HepG2 (cell line): ENCODE results near the gene RAB1B. TPM values are rescaled to one million over a fixed set of nuclear protein-coding genes. Genes with fewer than 3 reads are reported as not detected.

ENCODE experiments used
- FOXM1 ChIP-seq: sonication (generic); formaldehyde crosslinking; IDR thresholded peaks from 2 replicates; pipeline ENCODE4 v1.5.0; 2020; ENCODE audit warnings: missing genetic modification reagents
- FOXO1 ChIP-seq: sonication (generic); formaldehyde crosslinking; IDR thresholded peaks from 2 replicates; pipeline ENCODE4 v1.4.0; 2020; ENCODE audit warnings: missing genetic modification reagents
- HDAC6 ChIP-seq: fragments of 200-600 bp; sonication (generic); IDR thresholded peaks from 2 replicates; pipeline ENCODE4 v1.7.0; 2017; ENCODE audit warnings: mild to moderate bottlenecking, antibody characterized with exemption, low read length, low read depth
- MTF2 ChIP-seq: sonication (generic); formaldehyde crosslinking; IDR thresholded peaks from 2 replicates; pipeline ENCODE4 v1.5.0; 2020; ENCODE audit warnings: missing genetic modification reagents, borderline replicate concordance
- NCOA5 ChIP-seq: sonication (generic); formaldehyde crosslinking; IDR thresholded peaks from 2 replicates; pipeline ENCODE4 v1.4.0; 2020; ENCODE audit warnings: missing genetic modification reagents
- NRL ChIP-seq: sonication (generic); formaldehyde crosslinking; IDR thresholded peaks from 2 replicates; pipeline ENCODE4 v1.5.0; 2020; ENCODE audit warnings: missing genetic modification reagents, mild to moderate bottlenecking, moderate library complexity, borderline replicate concordance
- PCBP1 ChIP-seq: fragments of 200-400 bp; formaldehyde crosslinking; IDR thresholded peaks from 2 replicates; pipeline ENCODE4 v1.6.1; 2017; ENCODE audit warnings: mild to moderate bottlenecking, low read depth, low read length, borderline replicate concordance
- PTBP1 ChIP-seq: fragments of 200-400 bp; formaldehyde crosslinking; IDR thresholded peaks from 2 replicates; pipeline ENCODE4 v1.6.1; 2018; ENCODE audit warnings: low read length, low read depth; ENCODE audit not compliant: poor library complexity, severe bottlenecking
- TBX3 ChIP-seq: fragments of 450-650 bp; IDR thresholded peaks from 2 replicates; pipeline ENCODE4 v1.6.1; 2017; ENCODE audit warnings: antibody characterized with exemption, mild to moderate bottlenecking, inconsistent platforms, borderline replicate concordance
- XBP1 ChIP-seq: sonication (generic); formaldehyde crosslinking; IDR thresholded peaks from 2 replicates; pipeline ENCODE4 v1.5.0; 2020; ENCODE audit warnings: missing genetic modification reagents
- ZFX ChIP-seq: sonication (generic); formaldehyde crosslinking; IDR thresholded peaks from 2 replicates; pipeline ENCODE4 v1.4.0; 2020; ENCODE audit warnings: mild to moderate bottlenecking, low read depth, missing genetic modification reagents, moderate library complexity
- ZNF253 ChIP-seq: sonication (generic); formaldehyde crosslinking; IDR thresholded peaks from 2 replicates; pipeline ENCODE4 v1.8.0; 2022; ENCODE audit warnings: mild to moderate bottlenecking, missing genetic modification reagents, borderline replicate concordance
- ZNF570 ChIP-seq: sonication (generic); formaldehyde crosslinking; IDR thresholded peaks from 2 replicates; pipeline ENCODE4 v1.4.0; 2020; ENCODE audit warnings: mild to moderate bottlenecking, missing genetic modification reagents, borderline replicate concordance
- ZNF883 ChIP-seq: sonication (generic); formaldehyde crosslinking; IDR thresholded peaks from 2 replicates; pipeline ENCODE4 v1.5.1; 2020; ENCODE audit warnings: mild to moderate bottlenecking, missing genetic modification reagents; ENCODE audit errors: not compliant biosample characterization
- polyA plus RNA-seq, 8 experiments: library from polyadenylated mRNA; depleted of rRNA in 3 of 8; stranded (reverse) in 7 of 8; unstranded in 1 of 8; fragments of >200 nt; fragmentation: Illumina TruSeq in 4 of 8; extraction: Trizol in 4 of 8; gene quantifications; 2 replicates each; pipeline versions ENCODE4 v1.2.1 to v1.2.3, GENCODE V29; 2011 to 2016; ENCODE audit warnings: low read depth in 4 of 8, missing spikeins in 1 of 8, mixed read lengths in 1 of 8; ENCODE audit not compliant: insufficient read depth in 1 of 8
- total RNA-seq, 5 experiments: library from RNA; depleted of rRNA; stranded (reverse); fragments of >200 nt; fragmentation: Illumina TruSeq; extraction: Trizol; gene quantifications; 2 replicates each; pipeline ENCODE4 v1.2.3, GENCODE V29; 2016; ENCODE audit warnings: low read depth in 1 of 5
- TF ChIP-seq, protein P1 (sequence below): sonication (generic); formaldehyde crosslinking; IDR thresholded peaks from 2 replicates; pipeline ENCODE4 v1.8.1; 2023; ENCODE audit warnings: missing genetic modification reagents, inconsistent platforms, borderline replicate concordance
- TF ChIP-seq, protein P2 (sequence below): sonication (generic); formaldehyde crosslinking; IDR thresholded peaks from 2 replicates; pipeline ENCODE4 v1.4.0; 2020; ENCODE audit warnings: missing genetic modification reagents, mild to moderate bottlenecking, borderline replicate concordance
- TF ChIP-seq, protein P3 (sequence below): IDR thresholded peaks from 2 replicates; pipeline ENCODE4 v1.6.1; 2016; ENCODE audit warnings: low read depth
- TF ChIP-seq, protein P4 (sequence below): sonication (generic); formaldehyde crosslinking; IDR thresholded peaks from 2 replicates; pipeline ENCODE4 v1.4.0; 2020; ENCODE audit warnings: mild to moderate bottlenecking, missing genetic modification reagents, borderline replicate concordance
- TF ChIP-seq, protein P5 (sequence below), 2 experiments: sonication (generic) in 1 of 2; formaldehyde crosslinking in 1 of 2; IDR thresholded peaks; 2 replicates each; pipeline versions ENCODE4 v1.5.1 to v1.6.1; 2011 to 2020; ENCODE audit warnings: borderline replicate concordance in 1 of 2, low read depth in 1 of 2, low read length in 1 of 2, mild to moderate bottlenecking in 1 of 2, missing genetic modification reagents in 1 of 2, moderate library complexity in 1 of 2

The RAB1B gene
- total and polyA plus RNA-seq, 2 of the 13 experiments (the other 11 are each of a cell fraction or from before 2014, with no cell fraction given), result 77.9 to 87.9 TPM

DNA sequence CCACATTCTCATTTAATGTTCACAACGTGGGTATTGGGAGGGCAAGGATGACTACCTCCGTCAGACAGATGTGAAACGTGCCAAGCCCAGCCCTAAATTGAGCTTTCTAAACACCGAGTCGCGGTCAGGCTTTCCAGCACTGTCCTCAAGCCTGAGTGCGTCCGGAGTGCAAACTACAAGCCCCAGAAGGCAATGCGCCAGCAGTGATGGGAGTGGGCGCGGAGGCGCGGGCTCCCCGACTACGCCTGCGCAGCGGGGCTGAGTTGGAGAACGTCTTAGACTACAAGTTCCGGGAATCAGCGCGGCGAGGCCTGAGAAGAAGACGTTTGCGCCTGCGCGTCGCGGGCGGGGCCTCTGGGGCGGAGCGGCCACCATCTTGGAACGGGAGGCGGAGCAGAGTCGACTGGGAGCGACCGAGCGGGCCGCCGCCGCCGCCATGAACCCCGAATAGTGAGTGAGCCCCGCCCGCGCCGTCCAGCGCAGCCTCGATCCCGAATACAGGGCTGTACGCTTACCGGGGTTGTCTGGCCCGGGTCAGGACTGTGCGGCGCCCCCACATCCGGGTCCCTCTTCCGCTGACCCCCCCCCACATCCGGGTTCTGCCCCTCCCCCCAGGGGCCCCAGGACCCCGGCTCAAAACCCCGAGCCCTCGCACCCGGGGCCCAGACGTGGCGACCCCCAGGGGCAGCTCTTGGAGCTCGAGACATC lies at the start of gene RAB1B (continued):
- TF ChIP-seq, protein P1, sequence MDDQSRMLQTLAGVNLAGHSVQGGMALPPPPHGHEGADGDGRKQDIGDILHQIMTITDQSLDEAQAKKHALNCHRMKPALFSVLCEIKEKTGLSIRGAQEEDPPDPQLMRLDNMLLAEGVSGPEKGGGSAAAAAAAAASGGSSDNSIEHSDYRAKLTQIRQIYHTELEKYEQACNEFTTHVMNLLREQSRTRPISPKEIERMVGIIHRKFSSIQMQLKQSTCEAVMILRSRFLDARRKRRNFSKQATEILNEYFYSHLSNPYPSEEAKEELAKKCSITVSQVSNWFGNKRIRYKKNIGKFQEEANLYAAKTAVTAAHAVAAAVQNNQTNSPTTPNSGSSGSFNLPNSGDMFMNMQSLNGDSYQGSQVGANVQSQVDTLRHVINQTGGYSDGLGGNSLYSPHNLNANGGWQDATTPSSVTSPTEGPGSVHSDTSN (CRISPR knock-in tag), result no peak
- TF ChIP-seq TBX3 (no peak), PTBP1 (no peak), FOXM1 (CRISPR knock-in tag) (no peak), ZNF570 (no peak), NCOA5 (no peak), ZNF883 (CRISPR knock-in tag) (peak; percentile 33), XBP1 (CRISPR knock-in tag) (no peak), MTF2 (no peak), PCBP1 (no peak), ZFX (peak; percentile 72), NRL (CRISPR knock-in tag) (no peak), HDAC6 (no peak), FOXO1 (CRISPR knock-in tag) (no peak), ZNF253 (CRISPR knock-in tag) (no peak)
- TF ChIP-seq, protein P2, sequence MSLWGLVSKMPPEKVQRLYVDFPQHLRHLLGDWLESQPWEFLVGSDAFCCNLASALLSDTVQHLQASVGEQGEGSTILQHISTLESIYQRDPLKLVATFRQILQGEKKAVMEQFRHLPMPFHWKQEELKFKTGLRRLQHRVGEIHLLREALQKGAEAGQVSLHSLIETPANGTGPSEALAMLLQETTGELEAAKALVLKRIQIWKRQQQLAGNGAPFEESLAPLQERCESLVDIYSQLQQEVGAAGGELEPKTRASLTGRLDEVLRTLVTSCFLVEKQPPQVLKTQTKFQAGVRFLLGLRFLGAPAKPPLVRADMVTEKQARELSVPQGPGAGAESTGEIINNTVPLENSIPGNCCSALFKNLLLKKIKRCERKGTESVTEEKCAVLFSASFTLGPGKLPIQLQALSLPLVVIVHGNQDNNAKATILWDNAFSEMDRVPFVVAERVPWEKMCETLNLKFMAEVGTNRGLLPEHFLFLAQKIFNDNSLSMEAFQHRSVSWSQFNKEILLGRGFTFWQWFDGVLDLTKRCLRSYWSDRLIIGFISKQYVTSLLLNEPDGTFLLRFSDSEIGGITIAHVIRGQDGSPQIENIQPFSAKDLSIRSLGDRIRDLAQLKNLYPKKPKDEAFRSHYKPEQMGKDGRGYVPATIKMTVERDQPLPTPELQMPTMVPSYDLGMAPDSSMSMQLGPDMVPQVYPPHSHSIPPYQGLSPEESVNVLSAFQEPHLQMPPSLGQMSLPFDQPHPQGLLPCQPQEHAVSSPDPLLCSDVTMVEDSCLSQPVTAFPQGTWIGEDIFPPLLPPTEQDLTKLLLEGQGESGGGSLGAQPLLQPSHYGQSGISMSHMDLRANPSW, result no peak
- TF ChIP-seq, protein P3, sequence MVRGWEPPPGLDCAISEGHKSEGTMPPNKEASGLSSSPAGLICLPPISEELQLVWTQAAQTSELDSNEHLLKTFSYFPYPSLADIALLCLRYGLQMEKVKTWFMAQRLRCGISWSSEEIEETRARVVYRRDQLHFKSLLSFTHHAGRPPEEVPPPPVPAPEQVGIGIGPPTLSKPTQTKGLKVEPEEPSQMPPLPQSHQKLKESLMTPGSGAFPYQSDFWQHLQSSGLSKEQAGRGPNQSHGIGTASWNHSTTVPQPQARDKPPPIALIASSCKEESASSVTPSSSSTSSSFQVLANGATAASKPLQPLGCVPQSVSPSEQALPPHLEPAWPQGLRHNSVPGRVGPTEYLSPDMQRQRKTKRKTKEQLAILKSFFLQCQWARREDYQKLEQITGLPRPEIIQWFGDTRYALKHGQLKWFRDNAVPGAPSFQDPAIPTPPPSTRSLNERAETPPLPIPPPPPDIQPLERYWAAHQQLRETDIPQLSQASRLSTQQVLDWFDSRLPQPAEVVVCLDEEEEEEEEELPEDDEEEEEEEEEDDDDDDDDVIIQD (CRISPR knock-in tag), result no peak
- TF ChIP-seq, protein P4, sequence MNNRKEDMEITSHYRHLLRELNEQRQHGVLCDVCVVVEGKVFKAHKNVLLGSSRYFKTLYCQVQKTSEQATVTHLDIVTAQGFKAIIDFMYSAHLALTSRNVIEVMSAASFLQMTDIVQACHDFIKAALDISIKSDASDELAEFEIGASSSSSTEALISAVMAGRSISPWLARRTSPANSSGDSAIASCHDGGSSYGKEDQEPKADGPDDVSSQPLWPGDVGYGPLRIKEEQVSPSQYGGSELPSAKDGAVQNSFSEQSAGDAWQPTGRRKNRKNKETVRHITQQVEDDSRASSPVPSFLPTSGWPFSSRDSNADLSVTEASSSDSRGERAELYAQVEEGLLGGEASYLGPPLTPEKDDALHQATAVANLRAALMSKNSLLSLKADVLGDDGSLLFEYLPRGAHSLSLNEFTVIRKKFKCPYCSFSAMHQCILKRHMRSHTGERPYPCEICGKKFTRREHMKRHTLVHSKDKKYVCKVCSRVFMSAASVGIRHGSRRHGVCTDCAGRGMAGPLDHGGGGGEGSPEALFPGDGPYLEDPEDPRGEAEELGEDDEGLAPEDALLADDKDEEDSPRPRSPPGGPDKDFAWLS (CRISPR knock-in tag), result no peak
- TF ChIP-seq, protein P5, sequence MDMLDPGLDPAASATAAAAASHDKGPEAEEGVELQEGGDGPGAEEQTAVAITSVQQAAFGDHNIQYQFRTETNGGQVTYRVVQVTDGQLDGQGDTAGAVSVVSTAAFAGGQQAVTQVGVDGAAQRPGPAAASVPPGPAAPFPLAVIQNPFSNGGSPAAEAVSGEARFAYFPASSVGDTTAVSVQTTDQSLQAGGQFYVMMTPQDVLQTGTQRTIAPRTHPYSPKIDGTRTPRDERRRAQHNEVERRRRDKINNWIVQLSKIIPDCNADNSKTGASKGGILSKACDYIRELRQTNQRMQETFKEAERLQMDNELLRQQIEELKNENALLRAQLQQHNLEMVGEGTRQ (IDR thresholded peaks at IDR 0.05; ENCODE audit: low read depth, low read length), result no peak
- TF ChIP-seq, protein P5 (CRISPR knock-in tag; IDR thresholded peaks at IDR 0.05; ENCODE audit: borderline replicate concordance), result no peak
